Mesothelial cell of epicardium (in vitro differentiated cells): ENCODE data around the gene LEMD2. TPM values are rescaled to one million over a fixed set of nuclear protein-coding genes. Genes with fewer than 3 reads are reported as not detected.

Experiments
- DNase-seq, 2 experiments: peaks; one replicate each; pipeline ENCODE4 v3.0.0; 2021; ENCODE audit warnings: low spot score in 2 of 2; ENCODE audit not compliant: unreplicated experiment in 2 of 2
- H3K27ac Mint-ChIP-seq: 2 replicates; pipeline ENCODE4 v1.8.0; 2021; ENCODE audit warnings: mixed read lengths
- H3K27me3 Mint-ChIP-seq: 2 replicates; pipeline ENCODE4 v1.8.0; 2021; ENCODE audit warnings: low read depth, mixed read lengths
- H3K36me3 Mint-ChIP-seq: 2 replicates; pipeline ENCODE4 v1.8.0; 2021; ENCODE audit warnings: mixed read lengths
- H3K4me1 Mint-ChIP-seq: 2 replicates; pipeline ENCODE4 v1.8.0; 2021; ENCODE audit warnings: mixed read lengths
- H3K4me3 Mint-ChIP-seq: 2 replicates; pipeline ENCODE4 v1.8.0; 2021; ENCODE audit warnings: mild to moderate bottlenecking, moderate library complexity, mixed read lengths
- H3K9me3 Mint-ChIP-seq: 2 replicates; pipeline ENCODE4 v1.8.0; 2021; ENCODE audit warnings: mixed read lengths
- CTCF ChIP-seq: fragments of 200-600 bp; sonication (generic); IDR thresholded peaks from one replicate; pipeline ENCODE4 v1.5.0; 2021; ENCODE audit warnings: antibody characterized with exemption; ENCODE audit not compliant: unreplicated experiment
- total RNA-seq: library from RNA; stranded (reverse); gene quantifications from 3 replicates; pipeline ENCODE4 v1.2.1, GENCODE V29; 2021

LEMD2 gene
- total RNA-seq, 1 donor from 2014 or later = 85.3 TPM

- H3K27me3 Mint-ChIP-seq = no peaks in the 10 kb centered on the region
Measured at GRCh38 chr6:33740204-33740608, 48.7 kb downstream of the LEMD2 start.

GRCh38 chr6:33739571-33739970 lies 49.4 kb downstream of the LEMD2 start:
- TF ChIP-seq CTCF = no peak
- Mint-ChIP-seq H3K9me3 (no peaks in the 10 kb centered on the region), H3K4me1 (peaks cover 24% of the 10 kb centered on the region), H3K27me3 (no peaks in the 10 kb centered on the region), H3K27ac (no peak overlapping the region), H3K4me3 (no peak overlapping the region), H3K36me3 (no peaks in the 10 kb centered on the region)
- DNase-seq = no peak

More at GRCh38 chr6:33740204-33740608, 48.7 kb downstream of the LEMD2 start:
- no peak for TF ChIP-seq CTCF
- Mint-ChIP-seq H3K36me3 (no peaks in the 10 kb centered on the region), H3K4me1 (peaks cover 28% of the 10 kb centered on the region), H3K27ac (no peak overlapping the region), H3K9me3 (no peaks in the 10 kb centered on the region), H3K4me3 (no peak overlapping the region)
- no peak for DNase-seq

DNA sequence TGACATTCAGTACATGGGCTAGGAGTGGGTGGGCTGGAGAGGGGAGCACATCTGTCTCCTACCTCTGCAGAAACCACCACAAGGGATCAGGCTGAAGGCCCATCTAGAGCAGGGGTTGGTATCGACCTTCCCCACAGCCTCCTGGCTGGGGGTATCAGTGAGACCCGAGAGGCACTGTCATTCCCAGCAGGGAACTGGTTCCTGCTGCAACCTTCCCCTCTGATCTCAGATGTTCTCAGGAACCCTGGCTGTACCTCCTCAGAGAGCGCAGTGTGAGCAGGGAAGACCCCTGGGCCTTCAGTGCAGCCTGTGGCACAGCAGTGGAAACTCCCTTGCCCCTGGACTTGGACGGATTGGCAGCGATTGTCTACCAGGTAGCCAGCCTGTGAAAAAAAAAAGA lies 50.1 kb downstream of the LEMD2 start:
- no peak for TF ChIP-seq CTCF
- no peaks in the 10 kb centered on the region for H3K27me3 Mint-ChIP-seq
- no peak for DNase-seq
- H3K36me3 Mint-ChIP-seq = no peaks in the 10 kb centered on the region
- H3K27ac Mint-ChIP-seq = no peak overlapping the region
- no peaks in the 10 kb centered on the region for H3K9me3 Mint-ChIP-seq
- peaks cover 17% of the 10 kb centered on the region for H3K4me1 Mint-ChIP-seq
- no peak overlapping the region for H3K4me3 Mint-ChIP-seq

DNA sequence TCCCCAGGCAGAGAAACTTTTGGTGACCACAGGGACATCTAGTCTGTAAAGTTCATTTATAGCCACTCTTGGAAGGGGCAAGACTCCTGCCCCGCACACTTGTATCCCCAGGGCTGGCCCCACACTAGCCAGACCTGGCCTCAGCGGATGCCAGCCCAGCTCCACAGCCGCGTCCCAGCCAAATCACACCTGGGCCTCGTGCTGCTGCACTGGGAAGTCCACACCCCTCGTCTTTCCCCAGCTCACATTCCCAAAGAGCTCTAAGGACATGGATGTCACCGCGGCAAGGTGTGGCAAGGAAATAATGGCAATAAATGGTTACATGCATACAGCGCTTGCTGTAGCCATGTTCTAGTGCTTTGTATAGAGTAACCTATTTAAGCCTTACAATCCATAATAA lies 50.8 kb downstream of the LEMD2 start:
- DNase-seq = no peak
- H3K4me3 Mint-ChIP-seq = no peak overlapping the region
- no peaks in the 10 kb centered on the region for H3K36me3 Mint-ChIP-seq
- H3K9me3 Mint-ChIP-seq = no peaks in the 10 kb centered on the region
- no peak for TF ChIP-seq CTCF
- H3K27ac Mint-ChIP-seq = no peak overlapping the region
- H3K27me3 Mint-ChIP-seq = no peaks in the 10 kb centered on the region
- H3K4me1 Mint-ChIP-seq = peaks cover 14% of the 10 kb centered on the region

DNA sequence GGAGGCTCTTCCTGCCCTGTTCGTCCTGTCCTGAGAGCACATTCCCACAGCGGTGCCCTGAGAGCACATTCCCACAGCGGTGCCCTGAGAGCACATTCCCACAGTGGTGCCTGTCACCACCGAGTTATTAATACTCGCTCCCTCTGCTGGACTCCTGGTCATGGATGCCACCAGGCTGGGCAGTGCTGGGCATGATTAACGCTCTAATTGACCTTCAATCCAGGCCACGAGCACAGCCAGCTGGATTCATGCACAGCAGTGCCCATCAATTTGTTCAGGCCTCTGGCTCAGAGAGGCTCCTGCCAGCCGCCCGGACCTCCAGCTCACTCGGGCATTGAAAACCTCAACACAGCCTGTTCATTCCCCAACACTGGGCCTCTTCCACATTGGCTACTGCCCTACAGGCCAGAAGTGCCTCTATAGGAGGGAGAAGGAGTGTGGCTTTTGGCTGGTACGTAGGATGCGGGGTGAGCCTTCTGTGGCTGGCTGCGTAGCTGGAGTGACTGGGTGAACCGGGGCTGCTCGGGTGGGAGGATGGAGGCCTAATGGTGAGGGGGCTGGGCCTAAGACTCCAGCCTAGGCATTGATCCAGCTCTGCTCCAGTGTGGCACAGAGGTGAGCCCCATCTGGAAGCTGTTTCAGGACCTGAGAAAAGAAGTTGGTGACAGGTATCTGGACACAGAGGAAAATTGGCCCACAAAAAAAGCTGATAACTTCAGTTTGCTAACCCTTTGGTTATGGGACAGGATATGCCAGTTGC lies 51.5 kb downstream of the LEMD2 start:
- H3K4me3 Mint-ChIP-seq = no peak overlapping the region
- no peaks in the 10 kb centered on the region for H3K9me3 Mint-ChIP-seq
- no peaks in the 10 kb centered on the region for H3K27me3 Mint-ChIP-seq
- no peak for TF ChIP-seq CTCF
- peaks cover 7% of the 10 kb centered on the region for H3K4me1 Mint-ChIP-seq
- H3K27ac Mint-ChIP-seq = no peak overlapping the region
- DNase-seq = no peak
- no peaks in the 10 kb centered on the region for H3K36me3 Mint-ChIP-seq
